ENCODE results near the gene MPP3.

Gene MPP3

GRCh38 chr17:43826206-43826605, 6.7 kb downstream of the MPP3 start:
- Mint-ChIP-seq H3K4me1 (peaks cover 9% of the 10 kb centered on the region), H3K9me3 (no peaks in the 10 kb centered on the region), H3K27ac (no peak overlapping the region), H3K4me3 (no peak overlapping the region), H3K27me3 (peaks cover 22% of the 10 kb centered on the region)
- no peak for ATAC-seq
- no peak for DNase-seq

- Mint-ChIP-seq H3K9me3 (no peaks in the 10 kb centered on the region), H3K27me3 (peaks cover 16% of the 10 kb centered on the region), H3K4me3 (no peak overlapping the region), H3K4me1 (peaks cover 3% of the 10 kb centered on the region), H3K27ac (no peak overlapping the region)
- ATAC-seq (no peak), DNase-seq (no peak)
Measured at GRCh38 chr17:43825567-43825966, 7.4 kb downstream of the MPP3 start.

GRCh38 chr17:43823350-43824084, 9.4 kb downstream of the MPP3 start:
- Mint-ChIP-seq H3K27ac (no peak overlapping the region), H3K27me3 (no peaks in the 10 kb centered on the region), H3K9me3 (no peaks in the 10 kb centered on the region), H3K4me3 (no peak overlapping the region), H3K4me1 (no peaks in the 10 kb centered on the region)
- no peak for ATAC-seq
- DNase-seq, result no peak

- Mint-ChIP-seq H3K4me1 (no peaks in the 10 kb centered on the region), H3K4me3 (no peak overlapping the region), H3K27ac (no peak overlapping the region), H3K9me3 (no peaks in the 10 kb centered on the region), H3K27me3 (no peaks in the 10 kb centered on the region)
- DNase-seq, result no peak
- ATAC-seq, result no peak
Measured at GRCh38 chr17:43822570-43823190, 10.3 kb downstream of the MPP3 start.

GRCh38 chr17:43820759-43821158, 12.2 kb downstream of the MPP3 start:
- Mint-ChIP-seq H3K4me3 (no peak overlapping the region), H3K27me3 (no peaks in the 10 kb centered on the region), H3K4me1 (no peaks in the 10 kb centered on the region), H3K9me3 (no peaks in the 10 kb centered on the region), H3K27ac (peak overlapping the region in 1 of 2 donors; percentile 75)
- ATAC-seq (no peak), DNase-seq (no peak)

- Mint-ChIP-seq H3K4me3 (no peak overlapping the region), H3K27ac (no peak overlapping the region), H3K4me1 (no peaks in the 10 kb centered on the region), H3K27me3 (no peaks in the 10 kb centered on the region), H3K9me3 (no peaks in the 10 kb centered on the region)
- DNase-seq (no peak), ATAC-seq (no peak)
Measured at GRCh38 chr17:43818966-43819365, 14.0 kb downstream of the MPP3 start.

GRCh38 chr17:43817826-43818225, 15.1 kb downstream of the MPP3 start:
- peaks cover 8% of the 10 kb centered on the region for H3K27me3 Mint-ChIP-seq
- no peak overlapping the region for H3K4me3 Mint-ChIP-seq
- no peak overlapping the region for H3K27ac Mint-ChIP-seq
- H3K9me3 Mint-ChIP-seq, result no peaks in the 10 kb centered on the region
- H3K4me1 Mint-ChIP-seq, result no peaks in the 10 kb centered on the region
- ATAC-seq (no peak), DNase-seq (no peak)

GRCh38 chr17:43816336-43817320, 16.3 kb downstream of the MPP3 start:
- H3K27ac Mint-ChIP-seq, result peak overlapping the region in 1 of 2 donors; percentile 84
- ATAC-seq, result no peak

GRCh38 chr17:43814714-43815113, 18.2 kb downstream of the MPP3 start:
- peaks cover 15% of the 10 kb centered on the region for H3K27me3 Mint-ChIP-seq
- H3K9me3 Mint-ChIP-seq, result no peaks in the 10 kb centered on the region
- ATAC-seq, result no peak
- no peak overlapping the region for H3K4me3 Mint-ChIP-seq
- no peak for DNase-seq
- peak overlapping the region; percentile 36 to 52 for H3K27ac Mint-ChIP-seq
- no peaks in the 10 kb centered on the region for H3K4me1 Mint-ChIP-seq

More at GRCh38 chr17:43816336-43817320, 16.3 kb downstream of the MPP3 start:
- Mint-ChIP-seq H3K9me3 (no peaks in the 10 kb centered on the region), H3K4me3 (no peak overlapping the region), H3K4me1 (no peaks in the 10 kb centered on the region), H3K27me3 (peaks cover 9% of the 10 kb centered on the region)
- no peak for DNase-seq

GRCh38 chr17:43814026-43814425, 18.9 kb downstream of the MPP3 start:
- Mint-ChIP-seq H3K9me3 (no peaks in the 10 kb centered on the region), H3K27me3 (peaks cover 15% of the 10 kb centered on the region), H3K27ac (no peak overlapping the region), H3K4me3 (no peak overlapping the region), H3K4me1 (no peaks in the 10 kb centered on the region)
- no peak for DNase-seq
- ATAC-seq, result no peak

GRCh38 chr17:43813386-43813785, 19.6 kb downstream of the MPP3 start:
- Mint-ChIP-seq H3K4me3 (no peak overlapping the region), H3K27me3 (peaks cover 15% of the 10 kb centered on the region), H3K4me1 (no peaks in the 10 kb centered on the region), H3K9me3 (no peaks in the 10 kb centered on the region), H3K27ac (no peak overlapping the region)
- no peak for ATAC-seq
- no peak for DNase-seq

- no peaks in the 10 kb centered on the region for H3K4me1 Mint-ChIP-seq
- H3K27ac Mint-ChIP-seq, result no peak overlapping the region
- no peak for ATAC-seq
- DNase-seq, result no peak
- H3K9me3 Mint-ChIP-seq, result no peaks in the 10 kb centered on the region
- H3K4me3 Mint-ChIP-seq, result no peak overlapping the region
- peaks cover 15% of the 10 kb centered on the region for H3K27me3 Mint-ChIP-seq
Measured at GRCh38 chr17:43812396-43813265, 20.3 kb downstream of the MPP3 start.

- peaks cover 15% of the 10 kb centered on the region for H3K27me3 Mint-ChIP-seq
- DNase-seq (no peak), ATAC-seq (no peak)
- H3K9me3 Mint-ChIP-seq, result no peaks in the 10 kb centered on the region
- H3K27ac Mint-ChIP-seq, result no peak overlapping the region
- H3K4me1 Mint-ChIP-seq, result no peaks in the 10 kb centered on the region
- H3K4me3 Mint-ChIP-seq, result no peak overlapping the region
Measured at GRCh38 chr17:43810823-43811222, 22.1 kb downstream of the MPP3 start.

- Mint-ChIP-seq H3K4me3 (no peak overlapping the region), H3K4me1 (no peaks in the 10 kb centered on the region), H3K27me3 (peaks cover 19% of the 10 kb centered on the region), H3K9me3 (no peaks in the 10 kb centered on the region), H3K27ac (no peak overlapping the region)
- DNase-seq, result no peak
- no peak for ATAC-seq
Measured at GRCh38 chr17:43810226-43810715, 22.7 kb downstream of the MPP3 start.

GRCh38 chr17:43809121-43809520, 23.8 kb downstream of the MPP3 start:
- H3K4me1 Mint-ChIP-seq, result no peaks in the 10 kb centered on the region
- ATAC-seq, result no peak
- H3K27me3 Mint-ChIP-seq, result peaks cover 29% of the 10 kb centered on the region
- no peak for DNase-seq
- H3K27ac Mint-ChIP-seq, result no peak overlapping the region
- H3K4me3 Mint-ChIP-seq, result no peak overlapping the region
- H3K9me3 Mint-ChIP-seq, result no peaks in the 10 kb centered on the region

Measured in stimulated activated naive CD8-positive, alpha-beta T cell treated with anti-CD3 and anti-CD28 coated beads, Interleukin-15, amount 100 ng/mL, for 72 hours (primary cell).